ENCODE data around the gene ADAM19. TPM values are rescaled to one million over a fixed set of nuclear protein-coding genes. Genes with fewer than 3 reads are reported as not detected.
A peak's percentile ranks its signal among the peaks of the same experiment; 100 is the strongest.

ADAM19 gene
- total and polyA plus RNA-seq, 2 experiments from 2014 or later, result 6.0 to 8.6 TPM

DNA sequence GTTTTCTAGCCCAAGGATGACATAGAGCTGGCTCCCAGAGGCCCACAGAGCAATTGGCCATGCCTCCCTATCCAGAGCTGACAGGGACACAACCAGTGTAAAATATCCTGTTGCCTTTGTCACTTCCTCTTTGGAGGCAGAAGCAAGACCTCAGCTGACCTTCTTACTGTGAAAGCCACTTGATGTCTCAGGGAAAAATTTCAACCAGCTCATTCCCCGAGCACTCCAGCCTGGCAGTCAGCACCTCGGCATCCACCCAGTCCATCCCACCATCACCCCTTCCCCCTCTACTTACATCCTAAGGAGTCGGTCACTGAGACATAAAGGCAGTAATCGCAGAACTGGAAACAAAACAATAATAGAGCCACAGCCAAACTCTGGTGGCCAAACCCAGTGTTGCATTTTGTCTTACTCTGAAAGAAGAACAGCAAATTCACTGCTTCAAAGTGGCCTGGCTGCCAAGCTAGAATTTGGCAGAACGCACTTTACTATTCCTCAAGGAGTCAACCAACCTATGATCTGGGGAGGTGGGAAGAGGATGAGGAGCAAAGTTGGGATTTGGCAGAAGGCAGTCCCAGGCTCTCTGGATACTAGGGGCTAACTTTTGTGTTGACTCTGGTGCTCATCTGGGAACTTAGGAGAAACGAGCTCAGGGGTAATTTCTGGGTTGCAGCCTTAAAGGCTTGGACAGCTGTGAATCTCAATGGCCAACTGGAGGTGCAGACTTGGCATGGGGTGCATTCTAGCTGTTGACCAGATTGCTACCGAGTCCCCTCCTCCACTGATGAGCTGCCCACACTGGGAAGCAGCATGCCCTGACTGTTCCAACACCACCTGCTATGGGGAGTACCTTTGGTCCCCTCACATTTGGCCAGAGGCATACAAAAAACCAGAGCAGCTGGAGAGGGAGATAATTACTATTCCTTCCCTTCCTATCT lies 101.9 kb downstream of the ADAM19 start:
- H3K4me1 ChIP-seq (ENCODE audit: insufficient read depth), result peaks cover 13% of the 10 kb centered on the region
- no peaks in the 10 kb centered on the region for H3K36me3 ChIP-seq (replicated peaks; ENCODE audit: insufficient read depth, low read depth)
- H3K4me3 ChIP-seq, result no peak overlapping the region

DNA sequence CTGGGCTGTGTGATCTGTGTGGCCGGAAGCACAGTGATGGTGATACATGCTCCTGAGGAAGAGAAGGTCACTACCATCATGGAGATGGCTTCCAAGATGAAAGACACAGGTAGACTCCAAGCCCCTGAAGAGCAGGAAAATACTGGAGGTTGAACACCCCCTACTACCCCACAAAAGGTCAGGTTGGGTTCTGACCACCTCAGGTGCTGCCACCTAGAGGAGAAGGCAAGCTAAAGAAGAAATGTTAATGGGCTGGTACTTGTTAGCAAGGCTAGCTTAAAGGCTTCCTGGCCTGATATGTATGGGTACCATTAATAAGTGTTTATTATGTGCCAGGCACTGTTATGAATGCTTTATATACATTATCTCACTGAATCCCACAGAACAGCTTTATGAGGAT lies 103.9 kb downstream of the ADAM19 start:
- Histone ChIP-seq H2AFZ (no peak overlapping the region), H3K4me2 (no peak overlapping the region), H3K36me3 (replicated peaks; ENCODE audit: insufficient read depth, low read depth) (no peaks in the 10 kb centered on the region), H3K27ac (no peak overlapping the region), H3K9me2 (replicated peaks; ENCODE audit: insufficient read depth) (no peaks in the 10 kb centered on the region), H3K4me1 (ENCODE audit: insufficient read depth) (no peaks in the 10 kb centered on the region), H3K4me3 (no peak overlapping the region), H3K27me3 (no peaks in the 10 kb centered on the region), H4K20me1 (ENCODE audit: insufficient read depth, poor library complexity, severe bottlenecking) (no peaks in the 10 kb centered on the region), H3K79me2 (no peaks in the 10 kb centered on the region), H3K9me3 (ENCODE audit: low read depth) (no peaks in the 10 kb centered on the region)
- peak; percentile 56 for TF ChIP-seq CTCF (IDR thresholded peaks at IDR 0.05; ENCODE audit: poor library complexity)
- TF ChIP-seq EZH2 (IDR thresholded peaks at IDR 0.05; ENCODE audit: borderline replicate concordance), result no peak
- 100% methylated on average over 1 of the region's 1 CpG for WGBS (ENCODE audit: low lambda C conversion rate, missing lambda C conversion rate)
- peak; percentile 30 for DNase-seq (ENCODE audit: low spot score)

More for the DNA sequence above, 101.9 kb downstream of the ADAM19 start:
- Histone ChIP-seq H3K4me2 (no peak overlapping the region), H4K20me1 (ENCODE audit: insufficient read depth, poor library complexity, severe bottlenecking) (no peaks in the 10 kb centered on the region), H3K27me3 (no peaks in the 10 kb centered on the region), H3K9me2 (replicated peaks; ENCODE audit: insufficient read depth) (no peaks in the 10 kb centered on the region), H3K27ac (no peak overlapping the region), H3K9me3 (ENCODE audit: low read depth) (no peaks in the 10 kb centered on the region), H2AFZ (no peak overlapping the region), H3K79me2 (no peaks in the 10 kb centered on the region)
- DNase-seq (ENCODE audit: low spot score), result no peak
- 88% methylated on average over 7 of the region's 7 CpGs for WGBS (ENCODE audit: low lambda C conversion rate, missing lambda C conversion rate)
- no peak for TF ChIP-seq CTCF (IDR thresholded peaks at IDR 0.05; ENCODE audit: poor library complexity)
- TF ChIP-seq EZH2phosphoT487 (IDR thresholded peaks at IDR 0.05; ENCODE audit: low read depth, severe bottlenecking, unreplicated experiment), result no peak
- no peak for TF ChIP-seq EZH2 (IDR thresholded peaks at IDR 0.05; ENCODE audit: borderline replicate concordance)

DNA sequence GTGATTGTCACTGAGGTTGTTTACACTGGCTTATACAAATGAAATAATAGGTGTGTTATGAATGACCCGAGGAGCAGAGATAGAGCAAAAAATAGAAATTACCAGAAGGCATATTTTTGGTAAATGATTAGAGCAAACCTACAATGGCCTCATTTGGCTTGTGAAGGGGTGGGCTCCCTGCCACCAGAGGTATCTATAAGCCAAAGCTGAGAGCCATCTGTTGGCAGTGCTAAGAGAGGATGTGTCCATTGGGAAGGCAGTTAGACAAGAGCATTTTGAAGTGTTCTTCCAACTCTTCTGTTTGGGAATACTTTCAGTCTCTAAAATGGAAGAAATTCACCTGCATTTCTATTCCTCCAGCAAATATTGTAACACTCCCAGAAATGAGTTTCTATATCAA lies 104.9 kb downstream of the ADAM19 start:
- Histone ChIP-seq H2AFZ (no peak overlapping the region), H3K27ac (no peak overlapping the region), H3K36me3 (replicated peaks; ENCODE audit: insufficient read depth, low read depth) (no peaks in the 10 kb centered on the region), H3K4me1 (ENCODE audit: insufficient read depth) (no peaks in the 10 kb centered on the region), H3K79me2 (no peaks in the 10 kb centered on the region), H4K20me1 (ENCODE audit: insufficient read depth, poor library complexity, severe bottlenecking) (no peaks in the 10 kb centered on the region), H3K9me2 (replicated peaks; ENCODE audit: insufficient read depth) (no peaks in the 10 kb centered on the region), H3K27me3 (no peaks in the 10 kb centered on the region), H3K9me3 (ENCODE audit: low read depth) (no peaks in the 10 kb centered on the region), H3K4me2 (no peak overlapping the region), H3K4me3 (no peak overlapping the region)
- 67% methylated on average over 1 of the region's 1 CpG for WGBS (ENCODE audit: low lambda C conversion rate, missing lambda C conversion rate)
- TF ChIP-seq CTCF (IDR thresholded peaks at IDR 0.05; ENCODE audit: poor library complexity) (no peak), EZH2 (IDR thresholded peaks at IDR 0.05; ENCODE audit: borderline replicate concordance) (no peak), EZH2phosphoT487 (IDR thresholded peaks at IDR 0.05; ENCODE audit: low read depth, severe bottlenecking, unreplicated experiment) (no peak)
- no peak for DNase-seq (ENCODE audit: low spot score)
